ENCODE measurements around the gene IRS2. TPM values are rescaled to one million over a fixed set of nuclear protein-coding genes. Genes with fewer than 3 reads are reported as not detected.
A peak's percentile ranks its signal among the peaks of the same experiment; 100 is the strongest.

Gene IRS2
- total RNA-seq, 1 donor from 2014 or later = 42.4 TPM

- Histone ChIP-seq H3K36me3 (peaks cover 35 to 47% of the 10 kb centered on the region in 2 donors), H3K4me1 (peaks cover 14 to 24% of the 10 kb centered on the region in 2 donors), H3K27me3 (no peaks in the 10 kb centered on the region), H3K4me3 (peak overlapping the region; percentile 85), H3K27ac (peak overlapping the region; percentile 76 to 88), H3K9me3 (no peaks in the 10 kb centered on the region)
- DNase-seq (ENCODE audit: low spot score in 2 of 2) = peak in 1 of 2 donors; percentile 85
- intact Hi-C loops (cut with DNase I) = loop anchor here (2.0 to 10.0 kb wide), 8 partner anchors 88 to 1570 kb away; partner anchors contain the start of genes ABHD13 and LIG4
- peak; percentile 11 to 88 (median 29) for TF ChIP-seq CTCF (IDR thresholded peaks at IDR 0.05)
These were observed 1.7 kb downstream of the IRS2 start for GRCh38 chr13:109784590-109785140.

- TF ChIP-seq CTCF (IDR thresholded peaks at IDR 0.05) = no peak
- H3K36me3 ChIP-seq = peaks cover 35 to 54% of the 10 kb centered on the region in 2 donors
- DNase-seq (ENCODE audit: low spot score in 2 of 2) = no peak
- no peaks in the 10 kb centered on the region for H3K27me3 ChIP-seq
- H3K27ac ChIP-seq = peak overlapping the region; percentile 55 to 81
- intact Hi-C loops (cut with DNase I) = loop anchor here (2.0 to 10.0 kb wide), 3 partner anchors 399 to 1569 kb away; partner anchors contain the start of genes ABHD13 and LIG4
- no peaks in the 10 kb centered on the region for H3K9me3 ChIP-seq
- H3K4me1 ChIP-seq = peaks cover 14 to 24% of the 10 kb centered on the region in 2 donors
- H3K4me3 ChIP-seq = peak overlapping the region; percentile 85
These were observed 2.4 kb downstream of the IRS2 start for GRCh38 chr13:109783815-109784589.

GRCh38 chr13:109783447-109783814 is 3.0 kb downstream of the IRS2 start:
- Histone ChIP-seq H3K4me1 (peaks cover 12 to 24% of the 10 kb centered on the region in 2 donors), H3K9me3 (no peaks in the 10 kb centered on the region), H3K27me3 (no peaks in the 10 kb centered on the region), H3K36me3 (peaks cover 35 to 55% of the 10 kb centered on the region in 2 donors), H3K27ac (peak overlapping the region in 1 of 2 donors; percentile 81), H3K4me3 (peak overlapping the region; percentile 85)
- no peak for DNase-seq (ENCODE audit: low spot score in 2 of 2)
- no peak for TF ChIP-seq CTCF (IDR thresholded peaks at IDR 0.05)
- intact Hi-C loops (cut with DNase I) = loop anchor here (10.0 kb wide), 2 partner anchors 399 to 1569 kb away; partner anchors contain the start of genes ABHD13 and LIG4

- Histone ChIP-seq H3K27ac (peak overlapping the region in 1 of 2 donors; percentile 81), H3K36me3 (peaks cover 35 to 55% of the 10 kb centered on the region in 2 donors), H3K4me1 (peaks cover 11 to 24% of the 10 kb centered on the region in 2 donors), H3K9me3 (no peaks in the 10 kb centered on the region), H3K27me3 (no peaks in the 10 kb centered on the region), H3K4me3 (peak overlapping the region; percentile 85)
- intact Hi-C loops (cut with DNase I) = loop anchor here (10.0 kb wide), 2 partner anchors 398 to 1568 kb away; partner anchors contain the start of genes ABHD13 and LIG4
- no peak for TF ChIP-seq CTCF (IDR thresholded peaks at IDR 0.05)
- DNase-seq (ENCODE audit: low spot score in 2 of 2) = no peak
These were observed 3.5 kb downstream of the IRS2 start for GRCh38 chr13:109782823-109783431.

- peak overlapping the region; percentile 9 to 81 for H3K27ac ChIP-seq
- intact Hi-C loops (cut with DNase I) = loop anchor here (10.0 kb wide), 2 partner anchors 397 to 1567 kb away; partner anchors contain the start of genes ABHD13 and LIG4
- no peaks in the 10 kb centered on the region for H3K27me3 ChIP-seq
- H3K4me3 ChIP-seq = peak overlapping the region; percentile 85
- no peak for DNase-seq (ENCODE audit: low spot score in 2 of 2)
- H3K36me3 ChIP-seq = peaks cover 35 to 55% of the 10 kb centered on the region in 2 donors
- no peaks in the 10 kb centered on the region for H3K9me3 ChIP-seq
- peaks cover 11 to 24% of the 10 kb centered on the region in 2 donors for H3K4me1 ChIP-seq
- no peak for TF ChIP-seq CTCF (IDR thresholded peaks at IDR 0.05)
These were observed 4.1 kb downstream of the IRS2 start for GRCh38 chr13:109782066-109782822.
